GM19043 (cell line): Measurements from ENCODE around the gene VTCN1.
"Not testable (repeated sequence)": the region's sequence is repeated elsewhere in the genome, so short reads cannot be mapped to it uniquely, and the experiment has no call there.

ENCODE experiments used
- ATAC-seq: cut with Tn5 transposase; IDR thresholded peaks from one replicate; pipeline ENCODE4 v1.9.1; 2021; ENCODE audit warnings: low read depth; ENCODE audit not compliant: unreplicated experiment

The VTCN1 gene

GRCh38 chr1:117169871-117170596, 40.7 kb downstream of the VTCN1 start:
- ATAC-seq, result no peak

DNA sequence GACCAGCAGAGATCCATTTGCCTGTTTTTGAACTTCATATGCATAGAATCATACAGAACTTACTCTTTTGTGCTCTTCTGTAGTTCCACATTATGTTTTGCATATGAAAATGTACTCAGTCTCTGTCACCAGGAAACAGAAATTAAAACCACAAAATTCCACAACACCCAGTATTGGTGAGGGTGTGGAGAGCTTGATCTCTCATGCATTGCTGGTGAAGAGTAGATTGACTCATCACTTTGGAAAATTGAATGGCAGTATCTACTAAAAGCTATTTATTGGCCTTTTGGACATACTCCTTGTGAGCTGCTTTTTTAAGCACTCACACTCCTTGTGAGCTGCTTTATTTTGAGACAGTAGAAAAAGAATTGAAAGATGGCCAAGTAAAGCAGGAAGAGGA, 43.3 kb downstream of the VTCN1 start:
- no peak for ATAC-seq

- no peak for ATAC-seq
Observed at GRCh38 chr1:117166076-117166475, 44.7 kb downstream of the VTCN1 start.

- ATAC-seq, result no peak
Observed at GRCh38 chr1:117164209-117164608, 46.5 kb downstream of the VTCN1 start.

DNA sequence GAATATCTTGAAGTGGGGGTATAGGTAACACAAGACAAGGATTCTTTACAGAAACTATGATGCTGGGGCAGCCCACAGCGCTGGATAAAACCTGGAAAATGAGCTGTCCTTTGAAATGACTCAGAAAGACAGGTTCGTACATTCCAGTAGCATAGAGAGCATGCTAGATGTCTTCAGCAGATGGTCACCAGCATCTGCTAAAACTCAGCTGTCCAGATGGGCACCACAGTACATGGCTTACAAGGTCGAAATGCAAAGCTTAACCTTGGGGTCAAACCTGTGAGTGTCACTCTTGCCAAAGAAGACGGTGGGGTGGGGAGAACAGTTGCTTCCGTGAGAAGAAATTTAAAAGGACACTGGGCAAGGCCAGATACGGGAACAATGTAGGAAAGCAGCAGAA, 47.9 kb downstream of the VTCN1 start:
- no peak for ATAC-seq

DNA sequence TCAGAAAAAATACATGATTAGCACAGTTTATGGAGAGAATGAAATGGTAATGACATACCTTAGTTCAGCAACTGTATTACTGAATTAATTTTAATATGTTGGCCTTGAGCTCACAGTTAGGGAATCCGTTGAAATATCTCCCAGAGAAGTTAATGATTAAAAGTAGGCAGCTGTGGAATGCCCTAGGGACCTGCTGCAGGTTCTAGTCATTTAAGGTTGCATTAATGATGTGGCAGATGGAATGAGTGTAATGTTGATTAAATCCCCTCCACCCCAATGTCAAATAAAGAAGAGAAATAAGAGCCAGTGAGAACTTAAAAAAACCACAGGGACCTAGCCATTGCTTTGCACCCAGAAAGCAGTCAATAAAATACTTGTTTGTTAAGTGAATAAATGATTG, 48.8 kb downstream of the VTCN1 start:
- ATAC-seq, result no peak

- ATAC-seq, result not testable (repeated sequence)
Observed at GRCh38 chr1:117151305-117151704, 59.4 kb downstream of the VTCN1 start.

- no peak for ATAC-seq
Observed at GRCh38 chr1:117150316-117150715, 60.4 kb downstream of the VTCN1 start.

GRCh38 chr1:117147856-117148588, 62.7 kb downstream of the VTCN1 start:
- no peak for ATAC-seq

- no peak for ATAC-seq
Observed at GRCh38 chr1:117147341-117147831, 63.3 kb downstream of the VTCN1 start.

- no peak for ATAC-seq
Observed at GRCh38 chr1:117146575-117147340, 64.0 kb downstream of the VTCN1 start.

DNA sequence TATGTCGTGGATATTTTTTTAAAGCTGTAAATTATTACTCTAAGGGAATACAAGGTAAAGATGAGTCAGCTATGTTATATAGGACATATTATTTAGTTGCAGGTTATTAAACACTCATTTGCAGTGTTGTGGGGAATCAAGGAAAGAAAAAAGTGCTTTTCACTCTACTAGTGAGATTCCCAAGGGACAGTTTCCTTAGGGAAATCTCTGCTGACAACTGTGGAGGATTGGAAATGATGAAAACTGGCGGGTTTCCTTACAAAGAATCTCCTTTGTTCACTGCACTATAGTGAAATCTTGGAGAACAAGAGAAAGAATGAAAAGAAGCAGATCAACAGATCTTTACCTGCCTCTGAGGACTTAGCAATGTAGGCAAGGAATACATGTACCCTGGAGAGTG, 64.7 kb downstream of the VTCN1 start:
- ATAC-seq, result no peak

DNA sequence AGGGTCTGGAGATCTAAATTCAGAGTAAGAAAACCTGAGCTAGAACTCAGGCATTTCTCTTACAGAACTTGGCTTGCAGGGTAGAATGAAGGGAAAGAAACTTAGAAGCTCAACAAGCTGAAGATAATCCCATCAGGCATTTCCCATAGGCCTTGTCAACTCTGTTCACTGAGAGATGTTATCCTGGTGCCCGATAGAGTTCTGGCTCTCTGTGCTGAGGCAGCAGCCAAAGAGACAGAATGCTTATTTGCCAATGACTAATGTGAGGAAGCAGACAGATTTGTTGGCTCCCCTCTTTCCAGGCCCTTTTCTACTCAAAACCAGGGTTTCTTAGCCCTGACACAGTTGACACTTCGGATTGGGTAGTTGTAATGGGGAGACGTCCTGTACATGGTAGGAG, 66.9 kb downstream of the VTCN1 start:
- no peak for ATAC-seq

- ATAC-seq, result no peak
Observed at GRCh38 chr1:117143172-117143571, 67.6 kb downstream of the VTCN1 start.

GRCh38 chr1:117142200-117142599, 68.5 kb downstream of the VTCN1 start:
- ATAC-seq, result no peak

DNA sequence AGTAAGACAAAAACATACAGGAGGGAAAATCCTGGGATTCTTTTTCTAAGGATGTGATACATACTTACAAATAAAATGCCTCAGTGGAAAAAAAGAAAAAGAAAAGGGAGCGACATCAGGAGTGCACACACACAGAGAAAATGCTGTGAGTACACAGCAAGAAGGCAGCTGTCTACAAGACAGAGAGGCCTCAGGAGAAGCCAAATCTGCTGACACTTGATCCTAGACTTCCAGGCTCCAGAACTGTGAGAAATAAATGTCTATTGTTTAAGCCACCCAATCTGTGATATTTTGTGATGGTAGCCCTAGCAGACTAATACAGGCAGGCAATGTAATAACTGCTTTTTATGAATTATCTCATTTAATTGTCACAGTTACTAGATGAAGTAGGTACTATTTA, 72.2 kb downstream of the VTCN1 start:
- ATAC-seq, result no peak

DNA sequence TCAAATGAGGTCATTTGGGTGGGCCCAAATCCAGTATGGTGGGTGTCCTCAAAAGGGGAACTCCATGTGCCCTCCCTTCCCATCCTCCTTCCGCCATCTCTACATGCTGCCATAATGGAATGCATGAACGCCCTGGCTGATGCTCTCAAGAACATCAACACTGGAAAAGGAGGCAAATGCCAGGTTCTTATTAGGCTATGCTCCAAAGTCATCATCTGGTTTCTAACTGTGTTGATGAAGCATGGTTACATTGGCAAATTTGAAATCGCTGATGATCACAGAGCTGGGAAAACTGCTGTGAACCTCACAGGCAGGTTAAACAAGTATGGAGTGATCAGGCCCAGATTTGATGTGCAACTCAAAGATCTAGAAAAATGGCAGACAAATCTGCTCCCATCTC, 72.6 kb downstream of the VTCN1 start:
- no peak for ATAC-seq

DNA sequence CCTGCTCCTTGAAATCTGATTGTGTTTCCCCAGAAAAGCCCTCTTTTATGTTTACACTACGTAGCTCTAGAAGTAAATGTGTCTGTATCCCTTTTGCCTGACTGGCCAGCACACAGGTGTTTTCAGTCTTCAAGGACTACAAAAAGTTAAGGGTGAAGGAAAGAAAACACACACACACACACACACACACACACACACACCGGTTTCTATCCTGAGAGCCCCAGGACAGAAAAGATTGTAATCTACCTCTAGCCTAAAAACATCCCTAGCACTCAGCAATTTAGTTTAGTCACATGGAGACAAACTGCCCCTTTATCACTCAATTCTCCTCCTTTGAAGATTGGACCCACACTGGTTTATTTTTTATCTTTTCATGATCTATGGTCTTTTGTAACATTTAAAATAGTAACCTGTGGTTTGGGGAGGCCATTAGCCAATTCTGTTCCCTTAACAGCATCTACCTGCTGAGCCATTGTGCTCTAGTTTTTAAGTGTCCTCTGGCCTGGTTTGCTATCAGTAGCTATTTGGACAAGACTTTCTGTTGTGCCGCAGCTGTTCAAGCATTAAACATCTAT, 73.4 kb downstream of the VTCN1 start:
- no peak for ATAC-seq

DNA sequence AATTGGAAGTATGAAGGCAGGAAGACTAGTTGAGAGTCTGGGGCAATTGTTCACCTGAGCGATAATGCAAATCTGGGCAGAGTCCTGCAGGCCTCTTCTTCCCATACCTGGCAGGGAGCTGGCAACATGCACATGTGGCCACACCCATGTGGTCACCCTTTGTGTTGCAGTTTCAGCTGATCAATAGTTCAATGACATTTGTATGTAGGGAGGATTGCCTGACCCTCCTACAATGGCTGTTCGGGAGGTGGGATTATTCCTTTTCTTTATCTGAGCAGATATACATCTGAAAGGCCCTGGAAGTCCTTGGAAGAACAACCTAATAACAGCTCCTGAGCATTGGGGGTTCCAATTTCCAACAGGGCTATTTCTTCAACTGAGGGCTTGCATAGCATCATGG, 74.0 kb downstream of the VTCN1 start:
- ATAC-seq, result no peak

DNA sequence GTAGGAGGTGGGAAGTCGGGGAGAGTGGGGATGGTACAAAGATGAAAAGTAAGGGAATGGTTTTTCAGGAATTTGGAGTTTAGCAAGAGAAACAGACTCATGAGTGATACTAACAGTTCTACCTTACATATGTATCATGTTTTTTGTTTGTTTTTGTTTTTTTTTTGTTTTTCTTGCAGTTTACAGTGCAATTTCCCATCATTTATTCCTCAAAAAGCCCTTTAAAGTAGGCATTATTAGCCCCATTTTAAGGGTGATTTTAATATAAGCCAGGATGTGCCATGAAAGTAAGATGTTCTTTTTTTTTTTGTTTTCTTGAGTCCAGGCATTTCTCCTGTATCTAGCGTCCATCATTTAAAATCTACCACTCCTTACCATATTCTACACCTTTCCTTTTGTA, 75.4 kb downstream of the VTCN1 start:
- no peak for ATAC-seq

GRCh38 chr1:117130526-117130925, 80.2 kb downstream of the VTCN1 start:
- ATAC-seq, result no peak
